Kidney glomerular epithelial cell (primary cell): ENCODE results near the gene GPRASP3.
"Not testable (repeated sequence)": the region's sequence is repeated elsewhere in the genome, so short reads cannot be mapped to it uniquely, and the experiment has no call there.

Source experiments
- DNase-seq: peaks from one replicate; lab custom pipeline; 2025; lab: John Stamatoyannopoulos, UW

Gene GPRASP3

GRCh38 chrX:102720237-102721168 is at the start of gene GPRASP3:
TSS of gene GPRASP3 (plus strand) at chrX:102720743. CDS start at chrX:102748996, 28,253 bp downstream.
- DNase-seq: no peak

GRCh38 chrX:102672856-102673255 is 47.7 kb upstream of the GPRASP3 start:
- DNase-seq: no peak

GRCh38 chrX:102677479-102677878 is 43.1 kb upstream of the GPRASP3 start:
- not testable (repeated sequence) for DNase-seq

- no peak for DNase-seq
Observed at GRCh38 chrX:102684772-102685520, 35.6 kb upstream of the GPRASP3 start.

- no peak for DNase-seq
Observed at GRCh38 chrX:102694749-102695148, 25.8 kb upstream of the GPRASP3 start.

GRCh38 chrX:102696306-102696705 is 24.2 kb upstream of the GPRASP3 start:
- no peak for DNase-seq

GRCh38 chrX:102697494-102697893 is 23.0 kb upstream of the GPRASP3 start:
- DNase-seq: no peak

GRCh38 chrX:102708900-102709299 is 11.6 kb upstream of the GPRASP3 start:
- no peak for DNase-seq

- DNase-seq: no peak
Observed at GRCh38 chrX:102711872-102712215, 8.7 kb upstream of the GPRASP3 start.

GRCh38 chrX:102712216-102712966 is 8.2 kb upstream of the GPRASP3 start, which contains the start of gene GPRASP2:
TSS of gene GPRASP2 (plus strand) at chrX:102712448. CDS start at chrX:102714870, 2,422 bp downstream.
- DNase-seq: no peak

GRCh38 chrX:102712981-102713625 is 7.4 kb upstream of the GPRASP3 start:
- DNase-seq: peak; percentile 28

GRCh38 chrX:102714994-102715393 is 5.5 kb upstream of the GPRASP3 start:
- no peak for DNase-seq

- DNase-seq: no peak
Observed at GRCh38 chrX:102715967-102716366, 4.6 kb upstream of the GPRASP3 start.

- DNase-seq: not testable (repeated sequence)
Observed at GRCh38 chrX:102721169-102721506, 595 bp downstream of the GPRASP3 start.

- DNase-seq: no peak
Observed at GRCh38 chrX:102723456-102723855, 2.9 kb downstream of the GPRASP3 start.

- no peak for DNase-seq
Observed at GRCh38 chrX:102727761-102728160, 7.2 kb downstream of the GPRASP3 start.

GRCh38 chrX:102728646-102729045 is 8.1 kb downstream of the GPRASP3 start:
- DNase-seq: no peak

- DNase-seq: no peak
Observed at GRCh38 chrX:102739657-102740056, 19.1 kb downstream of the GPRASP3 start.

GRCh38 chrX:102744307-102744706 is 23.8 kb downstream of the GPRASP3 start:
- DNase-seq: no peak

GRCh38 chrX:102745513-102745856 is 24.9 kb downstream of the GPRASP3 start:
- DNase-seq: no peak

- DNase-seq: no peak
Observed at GRCh38 chrX:102745857-102746584, 25.5 kb downstream of the GPRASP3 start.
